ENCODE data around the gene GRIK3.

GRIK3 gene

DNA sequence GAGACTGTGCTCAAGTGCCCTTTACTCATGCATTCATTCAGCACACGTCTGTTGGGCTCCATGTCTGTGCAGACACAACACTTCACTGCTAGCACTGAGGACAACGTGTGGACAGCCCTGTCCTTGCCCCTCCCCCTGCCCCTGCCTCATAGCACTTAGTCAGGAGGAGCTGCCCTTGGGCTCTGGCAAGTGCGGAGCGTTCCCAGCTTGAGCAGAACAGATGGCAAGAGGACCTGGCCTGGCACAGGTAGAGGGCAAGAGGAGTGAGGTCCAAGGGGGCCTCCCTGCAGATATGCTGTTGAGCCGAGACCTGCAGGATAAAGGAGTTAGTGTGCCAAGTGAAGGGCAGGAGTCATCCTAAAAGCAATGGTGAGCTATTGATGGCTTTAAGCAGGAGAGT lies 81.3 kb downstream of the GRIK3 start:
- DNase-seq (ENCODE audit: low read depth in 1 of 2, low spot score in 1 of 2): no peak
- H3K27me3 ChIP-seq (ENCODE audit: insufficient read depth, poor library complexity, severe bottlenecking): peaks cover 2% of the 10 kb centered on the region
- TF ChIP-seq, protein P1, sequence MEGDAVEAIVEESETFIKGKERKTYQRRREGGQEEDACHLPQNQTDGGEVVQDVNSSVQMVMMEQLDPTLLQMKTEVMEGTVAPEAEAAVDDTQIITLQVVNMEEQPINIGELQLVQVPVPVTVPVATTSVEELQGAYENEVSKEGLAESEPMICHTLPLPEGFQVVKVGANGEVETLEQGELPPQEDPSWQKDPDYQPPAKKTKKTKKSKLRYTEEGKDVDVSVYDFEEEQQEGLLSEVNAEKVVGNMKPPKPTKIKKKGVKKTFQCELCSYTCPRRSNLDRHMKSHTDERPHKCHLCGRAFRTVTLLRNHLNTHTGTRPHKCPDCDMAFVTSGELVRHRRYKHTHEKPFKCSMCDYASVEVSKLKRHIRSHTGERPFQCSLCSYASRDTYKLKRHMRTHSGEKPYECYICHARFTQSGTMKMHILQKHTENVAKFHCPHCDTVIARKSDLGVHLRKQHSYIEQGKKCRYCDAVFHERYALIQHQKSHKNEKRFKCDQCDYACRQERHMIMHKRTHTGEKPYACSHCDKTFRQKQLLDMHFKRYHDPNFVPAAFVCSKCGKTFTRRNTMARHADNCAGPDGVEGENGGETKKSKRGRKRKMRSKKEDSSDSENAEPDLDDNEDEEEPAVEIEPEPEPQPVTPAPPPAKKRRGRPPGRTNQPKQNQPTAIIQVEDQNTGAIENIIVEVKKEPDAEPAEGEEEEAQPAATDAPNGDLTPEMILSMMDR (IDR thresholded peaks at IDR 0.05; ENCODE audit: insufficient read depth, low read length): no peak
- no peak for TF ChIP-seq SPI1 (IDR thresholded peaks at IDR 0.05; ENCODE audit: borderline replicate concordance, low read depth)
- H3K4me3 ChIP-seq (replicated peaks; ENCODE audit: insufficient read depth, low read length): no peak overlapping the region
- H3K27ac ChIP-seq (replicated peaks): no peak overlapping the region

DNA sequence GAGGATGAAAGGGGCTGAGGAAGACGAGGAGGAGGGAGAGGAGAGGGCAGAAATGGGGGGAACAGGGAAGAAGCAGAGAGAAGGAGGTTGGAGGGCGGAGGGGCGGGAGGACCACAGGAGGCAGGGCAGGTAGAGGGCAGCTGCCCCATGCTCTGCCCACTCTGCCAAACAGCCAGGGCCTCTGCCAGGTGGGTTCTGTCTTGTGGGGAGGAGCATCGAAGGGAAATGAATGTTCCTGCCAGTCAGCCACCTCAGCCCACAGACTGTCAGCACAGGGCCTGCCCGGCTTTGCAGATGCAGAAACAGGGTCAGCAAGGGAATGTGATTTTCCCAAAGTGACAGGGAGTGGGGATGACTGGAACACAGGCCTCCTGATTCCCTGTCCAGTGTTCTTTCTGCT lies 82.6 kb downstream of the GRIK3 start:
- no peak for TF ChIP-seq POLR2AphosphoS5 (IDR thresholded peaks at IDR 0.05; ENCODE audit: low read depth)
- no peak for TF ChIP-seq SPI1 (IDR thresholded peaks at IDR 0.05; ENCODE audit: borderline replicate concordance, low read depth)
- TF ChIP-seq, protein P1 (IDR thresholded peaks at IDR 0.05; ENCODE audit: insufficient read depth, low read length): no peak
- TF ChIP-seq GABPA (IDR thresholded peaks at IDR 0.05; ENCODE audit: low read depth): no peak
- TF ChIP-seq, protein P2, sequence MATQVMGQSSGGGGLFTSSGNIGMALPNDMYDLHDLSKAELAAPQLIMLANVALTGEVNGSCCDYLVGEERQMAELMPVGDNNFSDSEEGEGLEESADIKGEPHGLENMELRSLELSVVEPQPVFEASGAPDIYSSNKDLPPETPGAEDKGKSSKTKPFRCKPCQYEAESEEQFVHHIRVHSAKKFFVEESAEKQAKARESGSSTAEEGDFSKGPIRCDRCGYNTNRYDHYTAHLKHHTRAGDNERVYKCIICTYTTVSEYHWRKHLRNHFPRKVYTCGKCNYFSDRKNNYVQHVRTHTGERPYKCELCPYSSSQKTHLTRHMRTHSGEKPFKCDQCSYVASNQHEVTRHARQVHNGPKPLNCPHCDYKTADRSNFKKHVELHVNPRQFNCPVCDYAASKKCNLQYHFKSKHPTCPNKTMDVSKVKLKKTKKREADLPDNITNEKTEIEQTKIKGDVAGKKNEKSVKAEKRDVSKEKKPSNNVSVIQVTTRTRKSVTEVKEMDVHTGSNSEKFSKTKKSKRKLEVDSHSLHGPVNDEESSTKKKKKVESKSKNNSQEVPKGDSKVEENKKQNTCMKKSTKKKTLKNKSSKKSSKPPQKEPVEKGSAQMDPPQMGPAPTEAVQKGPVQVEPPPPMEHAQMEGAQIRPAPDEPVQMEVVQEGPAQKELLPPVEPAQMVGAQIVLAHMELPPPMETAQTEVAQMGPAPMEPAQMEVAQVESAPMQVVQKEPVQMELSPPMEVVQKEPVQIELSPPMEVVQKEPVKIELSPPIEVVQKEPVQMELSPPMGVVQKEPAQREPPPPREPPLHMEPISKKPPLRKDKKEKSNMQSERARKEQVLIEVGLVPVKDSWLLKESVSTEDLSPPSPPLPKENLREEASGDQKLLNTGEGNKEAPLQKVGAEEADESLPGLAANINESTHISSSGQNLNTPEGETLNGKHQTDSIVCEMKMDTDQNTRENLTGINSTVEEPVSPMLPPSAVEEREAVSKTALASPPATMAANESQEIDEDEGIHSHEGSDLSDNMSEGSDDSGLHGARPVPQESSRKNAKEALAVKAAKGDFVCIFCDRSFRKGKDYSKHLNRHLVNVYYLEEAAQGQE (IDR thresholded peaks at IDR 0.05; ENCODE audit: insufficient replicate concordance, low read depth): no peak
- no peak for DNase-seq (ENCODE audit: low read depth in 1 of 2, low spot score in 1 of 2)
- H3K27ac ChIP-seq (replicated peaks): no peak overlapping the region

DNA sequence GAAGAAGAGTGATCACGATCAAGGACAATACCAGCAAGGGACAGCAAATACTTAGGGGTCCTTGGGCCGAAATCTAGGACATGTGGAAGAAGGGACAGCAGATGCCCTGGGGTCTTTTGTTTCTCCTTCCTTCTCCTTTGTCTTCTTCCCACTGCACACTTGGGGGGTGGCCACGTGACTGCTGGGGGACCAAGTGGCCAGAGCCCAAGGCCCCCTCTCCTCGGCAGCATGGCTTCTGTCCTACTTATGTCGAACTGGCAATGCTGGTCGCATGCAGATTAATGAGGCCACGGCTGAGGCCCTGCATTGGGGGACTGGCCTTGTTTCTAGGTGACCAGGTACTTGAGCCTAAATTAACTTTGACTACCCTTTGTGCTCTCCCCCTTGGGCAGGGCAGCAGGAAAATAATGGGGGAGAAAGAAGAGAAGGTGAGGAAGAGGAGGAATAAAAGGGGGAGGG lies 83.0 kb downstream of the GRIK3 start:
- Histone ChIP-seq H3K4me3 (replicated peaks; ENCODE audit: insufficient read depth, low read length) (no peak overlapping the region), H3K27me3 (ENCODE audit: insufficient read depth, poor library complexity, severe bottlenecking) (peaks cover 2% of the 10 kb centered on the region), H3K27ac (replicated peaks) (no peak overlapping the region)
- TF ChIP-seq GABPA (IDR thresholded peaks at IDR 0.05; ENCODE audit: low read depth) (no peak), POLR2AphosphoS5 (IDR thresholded peaks at IDR 0.05; ENCODE audit: low read depth) (no peak), SPI1 (IDR thresholded peaks at IDR 0.05; ENCODE audit: borderline replicate concordance, low read depth) (no peak)
- TF ChIP-seq, protein P2 (IDR thresholded peaks at IDR 0.05; ENCODE audit: insufficient replicate concordance, low read depth): no peak
- TF ChIP-seq, protein P1 (IDR thresholded peaks at IDR 0.05; ENCODE audit: insufficient read depth, low read length): no peak
- DNase-seq (ENCODE audit: low read depth in 1 of 2, low spot score in 1 of 2): no peak

More for the DNA sequence above, 82.6 kb downstream of the GRIK3 start:
- no peak overlapping the region for H3K4me3 ChIP-seq (replicated peaks; ENCODE audit: insufficient read depth, low read length)
- H3K27me3 ChIP-seq (ENCODE audit: insufficient read depth, poor library complexity, severe bottlenecking): peaks cover 2% of the 10 kb centered on the region

DNA sequence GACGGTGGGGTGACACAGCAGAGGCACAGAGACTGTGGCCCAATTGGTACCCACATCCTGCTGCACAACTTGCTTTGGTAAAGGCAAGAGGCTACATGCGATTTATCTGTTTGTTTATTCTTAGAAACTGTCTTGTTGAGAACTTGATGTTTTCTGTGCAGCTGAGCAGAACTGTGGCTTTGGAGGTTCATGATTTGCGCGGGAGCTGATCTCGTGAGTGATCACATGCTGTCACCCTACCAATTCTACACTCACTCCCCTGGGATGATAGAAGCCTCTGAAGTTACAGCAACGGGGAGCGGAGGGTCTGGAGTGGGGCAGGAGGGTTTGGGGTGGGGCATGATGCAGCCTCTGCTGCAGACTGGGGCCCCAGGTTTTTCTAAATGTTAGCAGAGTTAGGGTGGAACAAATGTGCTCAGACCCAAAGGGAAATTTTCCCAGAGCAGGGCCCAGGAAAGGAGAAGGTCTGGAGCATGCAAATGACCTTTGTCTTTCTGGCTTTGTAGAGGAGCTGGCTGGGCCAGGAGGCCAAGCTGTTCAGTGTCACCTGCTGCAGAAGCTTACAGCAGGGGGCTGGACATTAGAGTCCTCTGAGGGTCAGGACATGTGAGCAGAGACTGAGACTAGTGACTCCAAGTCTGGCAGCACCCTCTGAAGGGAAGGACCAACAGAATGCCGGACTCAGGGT lies 83.6 kb downstream of the GRIK3 start:
- DNase-seq (ENCODE audit: low read depth in 1 of 2, low spot score in 1 of 2): no peak
- Histone ChIP-seq H3K4me3 (replicated peaks; ENCODE audit: insufficient read depth, low read length) (no peak overlapping the region), H3K27me3 (ENCODE audit: insufficient read depth, poor library complexity, severe bottlenecking) (peaks cover 2% of the 10 kb centered on the region), H3K27ac (replicated peaks) (no peak overlapping the region)
- TF ChIP-seq SPI1 (IDR thresholded peaks at IDR 0.05; ENCODE audit: borderline replicate concordance, low read depth) (no peak), POLR2AphosphoS5 (IDR thresholded peaks at IDR 0.05; ENCODE audit: low read depth) (no peak), GABPA (IDR thresholded peaks at IDR 0.05; ENCODE audit: low read depth) (no peak)
- TF ChIP-seq, protein P1 (IDR thresholded peaks at IDR 0.05; ENCODE audit: insufficient read depth, low read length): no peak
- TF ChIP-seq, protein P2 (IDR thresholded peaks at IDR 0.05; ENCODE audit: insufficient replicate concordance, low read depth): no peak
